ENCODE data around the gene JOSD1. TPM values are rescaled to one million over a fixed set of nuclear protein-coding genes. Genes with fewer than 3 reads are reported as not detected.

The JOSD1 gene
- total RNA-seq, 1 donor: 86.1 TPM

DNA sequence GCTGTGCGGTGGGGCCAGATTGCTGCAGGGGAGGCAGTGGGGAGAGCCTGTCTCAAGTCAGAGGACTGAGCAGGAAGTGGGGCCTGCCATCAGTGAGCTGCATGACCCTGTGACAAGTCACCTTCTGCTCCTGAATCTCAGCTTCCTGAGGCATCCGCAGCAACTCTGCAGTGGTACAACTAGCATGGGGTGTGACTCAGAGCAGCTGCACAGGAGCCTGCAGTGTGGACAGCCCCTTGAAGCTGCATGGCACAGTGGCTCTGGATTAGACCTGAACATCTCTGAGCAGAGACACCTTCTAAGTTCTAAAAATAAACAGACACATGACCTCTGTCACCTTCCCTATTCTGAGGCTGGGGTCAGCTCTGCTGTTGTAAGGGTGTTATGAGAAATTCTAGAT is 62.5 kb downstream of the JOSD1 start:
- H3K4me3 ChIP-seq (ENCODE audit: insufficient read depth, low read length): no peak overlapping the region
- DNase-seq (ENCODE audit: insufficient read length, low spot score, missing footprints): no peak
- no peaks in the 10 kb centered on the region for H3K79me2 ChIP-seq (ENCODE audit: insufficient read depth, low read length)
- no peaks in the 10 kb centered on the region for H4K20me1 ChIP-seq (ENCODE audit: insufficient read depth, low read length)
- peaks cover 8% of the 10 kb centered on the region for H3K36me3 ChIP-seq (ENCODE audit: insufficient read depth, low read length)
- H2AFZ ChIP-seq (ENCODE audit: low read length): no peak overlapping the region
- H3K4me1 ChIP-seq (ENCODE audit: insufficient read depth, low read length): no peaks in the 10 kb centered on the region
- TF ChIP-seq, protein P1, sequence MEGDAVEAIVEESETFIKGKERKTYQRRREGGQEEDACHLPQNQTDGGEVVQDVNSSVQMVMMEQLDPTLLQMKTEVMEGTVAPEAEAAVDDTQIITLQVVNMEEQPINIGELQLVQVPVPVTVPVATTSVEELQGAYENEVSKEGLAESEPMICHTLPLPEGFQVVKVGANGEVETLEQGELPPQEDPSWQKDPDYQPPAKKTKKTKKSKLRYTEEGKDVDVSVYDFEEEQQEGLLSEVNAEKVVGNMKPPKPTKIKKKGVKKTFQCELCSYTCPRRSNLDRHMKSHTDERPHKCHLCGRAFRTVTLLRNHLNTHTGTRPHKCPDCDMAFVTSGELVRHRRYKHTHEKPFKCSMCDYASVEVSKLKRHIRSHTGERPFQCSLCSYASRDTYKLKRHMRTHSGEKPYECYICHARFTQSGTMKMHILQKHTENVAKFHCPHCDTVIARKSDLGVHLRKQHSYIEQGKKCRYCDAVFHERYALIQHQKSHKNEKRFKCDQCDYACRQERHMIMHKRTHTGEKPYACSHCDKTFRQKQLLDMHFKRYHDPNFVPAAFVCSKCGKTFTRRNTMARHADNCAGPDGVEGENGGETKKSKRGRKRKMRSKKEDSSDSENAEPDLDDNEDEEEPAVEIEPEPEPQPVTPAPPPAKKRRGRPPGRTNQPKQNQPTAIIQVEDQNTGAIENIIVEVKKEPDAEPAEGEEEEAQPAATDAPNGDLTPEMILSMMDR (IDR thresholded peaks at IDR 0.05; ENCODE audit: extremely low read depth, low read depth, low read length): no peak
- H3K4me2 ChIP-seq (ENCODE audit: insufficient read depth, low read length): no peak overlapping the region
- no peaks in the 10 kb centered on the region for H3K27me3 ChIP-seq (ENCODE audit: insufficient read depth, low read length)
- H3K27ac ChIP-seq (ENCODE audit: low read depth, low read length): no peak overlapping the region
- H3K9me3 ChIP-seq (ENCODE audit: low read depth, low read length): no peaks in the 10 kb centered on the region

Small RNAs within 50 kb of the gene (small RNA-seq; reads per million reads assigned to genes)
- not detected for gene AL021707.8

Other genes with a start within 250 kb of the JOSD1 start
- not detected in 2 replicates for gene KCNJ4, start 245.7 kb downstream of the JOSD1 start, total RNA-seq
- 142 and 161 TPM in 2 replicates for gene KDELR3, start 232.8 kb downstream of the JOSD1 start, total RNA-seq
- 434 and 496 TPM in 2 replicates for gene DDX17, start 194.6 kb downstream of the JOSD1 start, total RNA-seq
- 2.7 and 3.3 TPM in 2 replicates for gene DMC1, start 130.8 kb downstream of the JOSD1 start, total RNA-seq
- 2.9 and 3.3 TPM in 2 replicates for gene FAM227A, start 44.6 kb downstream of the JOSD1 start, total RNA-seq
- gene CBY1, start 44.3 kb downstream of the JOSD1 start, total RNA-seq: 13.8 and 16.2 TPM in 2 replicates
- 57.2 and 60.4 TPM in 2 replicates for gene TOMM22, start 19.0 kb downstream of the JOSD1 start, total RNA-seq
- gene GTPBP1, start 5.0 kb upstream of the JOSD1 start, total RNA-seq: 28.3 and 34.7 TPM in 2 replicates
- 95.2 and 105 TPM in 2 replicates for gene SUN2, start 55.1 kb upstream of the JOSD1 start, total RNA-seq
- gene DNAL4, start 93.2 kb upstream of the JOSD1 start, total RNA-seq: 15.9 and 17.0 TPM in 2 replicates
- gene NPTXR, start 143.1 kb upstream of the JOSD1 start, total RNA-seq: 0.72 and 1.5 TPM in 2 replicates
- gene CBX6, start 171.3 kb upstream of the JOSD1 start, total RNA-seq: 58.6 and 59.5 TPM in 2 replicates

Measured in osteoblast (primary cell).